ENCODE measurements around the gene PPFIA1.
"Not testable (repeated sequence)": the region's sequence is repeated elsewhere in the genome, so short reads cannot be mapped to it uniquely, and the experiment has no call there.

Gene PPFIA1

GRCh38 chr11:70407814-70408213 lies 137.3 kb downstream of the PPFIA1 start:
- no peaks in the 10 kb centered on the region for H3K9me3 Mint-ChIP-seq
- peaks cover 49% of the 10 kb centered on the region for H3K27me3 Mint-ChIP-seq
- no peak overlapping the region for H3K4me3 Mint-ChIP-seq
- H3K4me1 Mint-ChIP-seq = no peaks in the 10 kb centered on the region
- no peaks in the 10 kb centered on the region for H3K36me3 Mint-ChIP-seq
- no peak overlapping the region for H3K27ac Mint-ChIP-seq
- ATAC-seq = no peak

GRCh38 chr11:70408326-70408725 lies 137.8 kb downstream of the PPFIA1 start:
- peaks cover 54% of the 10 kb centered on the region for H3K27me3 Mint-ChIP-seq
- ATAC-seq, H3K27ac Mint-ChIP-seq, H3K9me3 Mint-ChIP-seq, H3K4me3 Mint-ChIP-seq, H3K4me1 Mint-ChIP-seq, H3K36me3 Mint-ChIP-seq: not testable (repeated sequence)

GRCh38 chr11:70409437-70409836 lies 138.9 kb downstream of the PPFIA1 start:
- ATAC-seq = no peak
- H3K27ac Mint-ChIP-seq = no peak overlapping the region
- H3K9me3 Mint-ChIP-seq = no peaks in the 10 kb centered on the region
- H3K27me3 Mint-ChIP-seq = peaks cover 59% of the 10 kb centered on the region
- H3K36me3 Mint-ChIP-seq = no peaks in the 10 kb centered on the region
- H3K4me3 Mint-ChIP-seq = no peak overlapping the region
- no peaks in the 10 kb centered on the region for H3K4me1 Mint-ChIP-seq

- H3K27ac Mint-ChIP-seq = no peak overlapping the region
- H3K4me3 Mint-ChIP-seq = no peak overlapping the region
- H3K36me3 Mint-ChIP-seq = no peaks in the 10 kb centered on the region
- peaks cover 63% of the 10 kb centered on the region for H3K27me3 Mint-ChIP-seq
- H3K4me1 Mint-ChIP-seq = no peaks in the 10 kb centered on the region
- no peak for ATAC-seq
- no peaks in the 10 kb centered on the region for H3K9me3 Mint-ChIP-seq
Measured at GRCh38 chr11:70409871-70410270, 139.4 kb downstream of the PPFIA1 start.

GRCh38 chr11:70410276-70411205 lies 140.1 kb downstream of the PPFIA1 start:
- Mint-ChIP-seq H3K9me3 (no peaks in the 10 kb centered on the region), H3K27me3 (peaks cover 69% of the 10 kb centered on the region), H3K27ac (no peak overlapping the region), H3K4me1 (no peaks in the 10 kb centered on the region), H3K4me3 (no peak overlapping the region), H3K36me3 (no peaks in the 10 kb centered on the region)
- no peak for ATAC-seq

- H3K27ac Mint-ChIP-seq = no peak overlapping the region
- ATAC-seq = no peak
- no peaks in the 10 kb centered on the region for H3K36me3 Mint-ChIP-seq
- H3K27me3 Mint-ChIP-seq = peaks cover 78% of the 10 kb centered on the region
- H3K9me3 Mint-ChIP-seq = no peaks in the 10 kb centered on the region
- no peak overlapping the region for H3K4me3 Mint-ChIP-seq
- H3K4me1 Mint-ChIP-seq = no peaks in the 10 kb centered on the region
Measured at GRCh38 chr11:70411713-70412452, 141.4 kb downstream of the PPFIA1 start.

GRCh38 chr11:70413151-70413550 lies 142.7 kb downstream of the PPFIA1 start:
- H3K27me3 Mint-ChIP-seq = peaks cover 69% of the 10 kb centered on the region
- no peaks in the 10 kb centered on the region for H3K4me1 Mint-ChIP-seq
- ATAC-seq = no peak
- H3K36me3 Mint-ChIP-seq = no peaks in the 10 kb centered on the region
- H3K4me3 Mint-ChIP-seq = no peak overlapping the region
- H3K9me3 Mint-ChIP-seq = no peaks in the 10 kb centered on the region
- H3K27ac Mint-ChIP-seq = no peak overlapping the region

GRCh38 chr11:70414341-70415100 lies 144.0 kb downstream of the PPFIA1 start:
- Mint-ChIP-seq H3K4me3 (no peak overlapping the region), H3K27ac (no peak overlapping the region), H3K9me3 (no peaks in the 10 kb centered on the region), H3K36me3 (no peaks in the 10 kb centered on the region), H3K27me3 (peaks cover 63% of the 10 kb centered on the region), H3K4me1 (no peaks in the 10 kb centered on the region)
- no peak for ATAC-seq

GRCh38 chr11:70415191-70415590 lies 144.7 kb downstream of the PPFIA1 start:
- Mint-ChIP-seq H3K9me3 (no peaks in the 10 kb centered on the region), H3K4me1 (no peaks in the 10 kb centered on the region), H3K36me3 (no peaks in the 10 kb centered on the region), H3K27ac (no peak overlapping the region), H3K27me3 (peaks cover 59% of the 10 kb centered on the region), H3K4me3 (no peak overlapping the region)
- no peak for ATAC-seq

- no peaks in the 10 kb centered on the region for H3K36me3 Mint-ChIP-seq
- H3K27ac Mint-ChIP-seq = no peak overlapping the region
- no peaks in the 10 kb centered on the region for H3K4me1 Mint-ChIP-seq
- H3K4me3 Mint-ChIP-seq = no peak overlapping the region
- no peaks in the 10 kb centered on the region for H3K9me3 Mint-ChIP-seq
- no peak for ATAC-seq
- peaks cover 59% of the 10 kb centered on the region for H3K27me3 Mint-ChIP-seq
Measured at GRCh38 chr11:70415642-70416395, 145.3 kb downstream of the PPFIA1 start.

GRCh38 chr11:70416881-70417280 lies 146.4 kb downstream of the PPFIA1 start:
- H3K9me3 Mint-ChIP-seq = no peaks in the 10 kb centered on the region
- no peaks in the 10 kb centered on the region for H3K4me1 Mint-ChIP-seq
- H3K27ac Mint-ChIP-seq = no peak overlapping the region
- H3K36me3 Mint-ChIP-seq = no peaks in the 10 kb centered on the region
- no peak overlapping the region for H3K4me3 Mint-ChIP-seq
- peaks cover 59% of the 10 kb centered on the region for H3K27me3 Mint-ChIP-seq
- no peak for ATAC-seq

GRCh38 chr11:70418130-70418529 lies 147.6 kb downstream of the PPFIA1 start:
- no peak overlapping the region for H3K4me3 Mint-ChIP-seq
- peaks cover 59% of the 10 kb centered on the region for H3K27me3 Mint-ChIP-seq
- no peak for ATAC-seq
- no peaks in the 10 kb centered on the region for H3K36me3 Mint-ChIP-seq
- no peaks in the 10 kb centered on the region for H3K9me3 Mint-ChIP-seq
- no peaks in the 10 kb centered on the region for H3K4me1 Mint-ChIP-seq
- H3K27ac Mint-ChIP-seq = no peak overlapping the region

- Mint-ChIP-seq H3K9me3 (no peaks in the 10 kb centered on the region), H3K27me3 (peaks cover 65% of the 10 kb centered on the region), H3K36me3 (no peaks in the 10 kb centered on the region), H3K4me1 (peaks cover 11% of the 10 kb centered on the region), H3K27ac (no peak overlapping the region), H3K4me3 (no peak overlapping the region)
- no peak for ATAC-seq
Measured at GRCh38 chr11:70419307-70420007, 149.0 kb downstream of the PPFIA1 start.

GRCh38 chr11:70420008-70420464 lies 149.5 kb downstream of the PPFIA1 start:
- no peak for ATAC-seq
- Mint-ChIP-seq H3K4me3 (no peak overlapping the region), H3K4me1 (peaks cover 17% of the 10 kb centered on the region), H3K27ac (no peak overlapping the region), H3K36me3 (no peaks in the 10 kb centered on the region), H3K27me3 (peaks cover 65% of the 10 kb centered on the region), H3K9me3 (no peaks in the 10 kb centered on the region)
